K562 (cell line): ENCODE data around the gene IQCN. TPM values are rescaled to one million over a fixed set of nuclear protein-coding genes. Genes with fewer than 3 reads are reported as not detected.

Experiments
- ARID2 ChIP-seq: fragments of 450-650 bp; IDR thresholded peaks from 2 replicates; pipeline ENCODE4 v1.6.1; 2017; ENCODE audit warnings: antibody characterized with exemption, mild to moderate bottlenecking
- ASH1L ChIP-seq: fragments of 450-650 bp; IDR thresholded peaks from 2 replicates; pipeline ENCODE4 v1.6.1; 2018; ENCODE audit warnings: borderline replicate concordance, mild to moderate bottlenecking, low read depth; ENCODE audit not compliant: partially characterized antibody
- DNMT1 ChIP-seq: fragments of 450-650 bp; IDR thresholded peaks from 2 replicates; pipeline ENCODE4 v1.6.1; 2016; ENCODE audit warnings: antibody characterized with exemption, mild to moderate bottlenecking
- EGR1 ChIP-seq: fragments of 450-650 bp; conservative IDR thresholded peaks from 2 replicates; pipeline ENCODE4 v1.6.1; 2017; ENCODE audit warnings: mild to moderate bottlenecking
- FUS ChIP-seq: fragments of 200-400 bp; formaldehyde crosslinking; optimal IDR thresholded peaks from 2 replicates; pipeline ENCODE3; 2017; ENCODE audit warnings: low read depth, low read length
- JUND ChIP-seq, 2 experiments: IDR thresholded peaks; 2 replicates in 1 of 2; 3 replicates in 1 of 2; pipeline ENCODE4 v1.6.1; 2011; ENCODE audit warnings: borderline replicate concordance in 2 of 2, low read depth in 2 of 2, low read length in 2 of 2, improper control_type of control experiment in 1 of 2, missing biosample characterization in 1 of 2, missing genetic modification characterization in 1 of 2, missing genetic modification reagents in 1 of 2
- L3MBTL2 ChIP-seq: fragments of 450-650 bp; IDR thresholded peaks from 2 replicates; pipeline ENCODE4 v1.6.1; 2016; ENCODE audit warnings: mild to moderate bottlenecking, moderate library complexity
- MAZ ChIP-seq, 2 experiments: fragments of 450-650 bp in 1 of 2; sonication (generic) in 1 of 2; formaldehyde crosslinking; IDR thresholded peaks in 1 of 2; conservative IDR thresholded peaks in 1 of 2; 2 replicates each; pipeline versions ENCODE4 v1.4.0 to v1.5.0; 2020; ENCODE audit warnings: mild to moderate bottlenecking in 1 of 2, missing genetic modification reagents in 1 of 2
- MYC ChIP-seq, 2 experiments: fragments of 250-450 bp in 1 of 2; sonication (Bioruptor Pico) in 1 of 2; IDR thresholded peaks; 2 replicates each; pipeline versions ENCODE4 v1.5.1 to v1.6.1; 2012 to 2021; ENCODE audit warnings: low read depth in 2 of 2, borderline replicate concordance in 1 of 2, improper control_type of control experiment in 1 of 2, low read length in 1 of 2, mild to moderate bottlenecking in 1 of 2, moderate library complexity in 1 of 2
- NUFIP1 ChIP-seq: fragments of 450-650 bp; IDR thresholded peaks from 2 replicates; pipeline ENCODE4 v1.6.1; 2018; ENCODE audit not compliant: partially characterized antibody
- SP2 ChIP-seq: IDR thresholded peaks from 2 replicates; pipeline ENCODE4 v1.6.1; 2011; ENCODE audit warnings: mild to moderate bottlenecking, low read depth, low read length, moderate library complexity; ENCODE audit not compliant: poor library complexity, severe bottlenecking; ENCODE audit errors: extremely low read depth
- TFAP4 ChIP-seq: sonication (generic); formaldehyde crosslinking; IDR thresholded peaks from 2 replicates; pipeline ENCODE4 v1.8.0; 2022; ENCODE audit warnings: missing genetic modification reagents, mild to moderate bottlenecking, moderate library complexity, borderline replicate concordance
- TOE1 ChIP-seq, 2 experiments: fragments of 450-650 bp in 1 of 2; sonication (generic) in 1 of 2; formaldehyde crosslinking in 1 of 2; IDR thresholded peaks; 2 replicates each; pipeline versions ENCODE4 v1.7.1 to v1.8.0; 2016 to 2022; ENCODE audit warnings: borderline replicate concordance in 2 of 2, mild to moderate bottlenecking in 2 of 2, antibody characterized with exemption in 1 of 2, inconsistent platforms in 1 of 2, low read depth in 1 of 2, missing genetic modification reagents in 1 of 2, moderate library complexity in 1 of 2
- VEZF1 ChIP-seq: fragments of 200-800 bp; sonication (Bioruptor generic); IDR thresholded peaks from 2 replicates; pipeline ENCODE4 v1.6.1; 2017; ENCODE audit warnings: missing genetic modification characterization, missing compliant biosample characterization
- XRCC5 ChIP-seq: fragments of 200-400 bp; formaldehyde crosslinking; IDR thresholded peaks from 2 replicates; pipeline ENCODE4 v1.6.1; 2017; ENCODE audit warnings: low read depth, mild to moderate bottlenecking, low read length
- ZKSCAN8 ChIP-seq: fragments of 200-800 bp; sonication (Bioruptor generic); IDR thresholded peaks from 2 replicates; pipeline ENCODE4 v1.6.1; 2016; ENCODE audit warnings: missing genetic modification characterization, missing compliant biosample characterization
- ZNF830 ChIP-seq: fragments of 250-450 bp; sonication (Bioruptor Pico); IDR thresholded peaks from 2 replicates; pipeline ENCODE4 v1.5.0; 2021; ENCODE audit warnings: mild to moderate bottlenecking
- polyA plus RNA-seq, 8 experiments: library from polyadenylated mRNA; depleted of rRNA in 4 of 8; stranded (reverse) in 5 of 8; unstranded in 3 of 8; fragments of >200 nt; fragmentation: Nextera tagmentation in 2 of 8; fragmentation: Illumina TruSeq in 1 of 8; extraction: Ambion mirVana in 2 of 8; extraction: Trizol in 1 of 8; gene quantifications; 2 replicates each; pipeline versions ENCODE4 v1.2.1 to v1.2.3, GENCODE V29; 2011 to 2014; ENCODE audit warnings: inconsistent platforms in 1 of 8, missing spikeins in 1 of 8
- total RNA-seq, 7 experiments: library from RNA; depleted of rRNA in 6 of 7; stranded (reverse); fragments of >200 nt in 6 of 7; fragmentation: Illumina TruSeq in 2 of 7; extraction: Trizol in 2 of 7; gene quantifications; 2 replicates each; pipeline versions ENCODE4 v1.2.1 to v1.2.3, GENCODE V29; 2011 to 2021; ENCODE audit warnings: low replicate concordance in 1 of 7
- TF ChIP-seq, protein P1 (sequence below): fragments of 250-450 bp; sonication (Bioruptor Pico); IDR thresholded peaks from 2 replicates; pipeline ENCODE4 v1.8.0; 2022; ENCODE audit warnings: inconsistent platforms, mild to moderate bottlenecking, moderate library complexity, borderline replicate concordance
- TF ChIP-seq, protein P2 (sequence below): sonication (generic); formaldehyde crosslinking; IDR thresholded peaks from 2 replicates; pipeline ENCODE4 v1.8.1; 2023; ENCODE audit warnings: mild to moderate bottlenecking, missing genetic modification reagents

IQCN gene
- total and polyA plus RNA-seq, 9 of the 15 experiments (the other 6 are each of a cell fraction or from before 2014, with no cell fraction given), result 0.01 to 0.07 (median 0.04) TPM; not detected in 3

GRCh38 chr19:18251587-18252369 is 22.5 kb downstream of the IQCN start (continued):
- TF ChIP-seq L3MBTL2 (no peak), MYC (IDR thresholded peaks at IDR 0.05; ENCODE audit: low read depth, low read length) (peak; percentile 44; the same call in 1 of the 2 replicates), MYC (CRISPR knock-in tag; IDR thresholded peaks at IDR 0.05; ENCODE audit: borderline replicate concordance, low read depth) (no peak), TOE1 (IDR thresholded peaks at IDR 0.05; ENCODE audit: borderline replicate concordance) (peak; percentile 14; the same call in 1 of the 2 replicates), TOE1 (CRISPR knock-in tag; IDR thresholded peaks at IDR 0.05; ENCODE audit: borderline replicate concordance, low read depth) (no peak), EGR1 (peak; percentile 33), ZNF830 (CRISPR knock-in tag) (no peak), SP2 (no peak), DNMT1 (no peak), FUS (no peak), ASH1L (no peak), XRCC5 (peak; percentile 56; the same call in 1 of the 2 replicates), MAZ (CRISPR knock-in tag; conservative IDR thresholded peaks at IDR 0.05 in 1 of 2, IDR thresholded peaks at IDR 0.05 in 1 of 2) (peak; percentile 38 to 50; a peak in 3 of 4 replicates), JUND (IDR thresholded peaks at IDR 0.05; ENCODE audit: borderline replicate concordance, low read depth, low read length) (peak; percentile 50; the same call in 1 of the 2 replicates), JUND (tag; IDR thresholded peaks at IDR 0.05; ENCODE audit: borderline replicate concordance, low read depth, low read length) (no peak), ZKSCAN8 (peak; percentile 99), NUFIP1 (no peak), TFAP4 (CRISPR knock-in tag) (0 out of 2 replicates have a peak, but pooled peaks have one; percentile 36), VEZF1 (peak; percentile 70), ARID2 (peak; percentile 81; the same call in 1 of the 2 replicates)
- TF ChIP-seq, protein P1, sequence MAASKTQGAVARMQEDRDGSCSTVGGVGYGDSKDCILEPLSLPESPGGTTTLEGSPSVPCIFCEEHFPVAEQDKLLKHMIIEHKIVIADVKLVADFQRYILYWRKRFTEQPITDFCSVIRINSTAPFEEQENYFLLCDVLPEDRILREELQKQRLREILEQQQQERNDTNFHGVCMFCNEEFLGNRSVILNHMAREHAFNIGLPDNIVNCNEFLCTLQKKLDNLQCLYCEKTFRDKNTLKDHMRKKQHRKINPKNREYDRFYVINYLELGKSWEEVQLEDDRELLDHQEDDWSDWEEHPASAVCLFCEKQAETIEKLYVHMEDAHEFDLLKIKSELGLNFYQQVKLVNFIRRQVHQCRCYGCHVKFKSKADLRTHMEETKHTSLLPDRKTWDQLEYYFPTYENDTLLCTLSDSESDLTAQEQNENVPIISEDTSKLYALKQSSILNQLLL (CRISPR knock-in tag), result no peak
- TF ChIP-seq, protein P2, sequence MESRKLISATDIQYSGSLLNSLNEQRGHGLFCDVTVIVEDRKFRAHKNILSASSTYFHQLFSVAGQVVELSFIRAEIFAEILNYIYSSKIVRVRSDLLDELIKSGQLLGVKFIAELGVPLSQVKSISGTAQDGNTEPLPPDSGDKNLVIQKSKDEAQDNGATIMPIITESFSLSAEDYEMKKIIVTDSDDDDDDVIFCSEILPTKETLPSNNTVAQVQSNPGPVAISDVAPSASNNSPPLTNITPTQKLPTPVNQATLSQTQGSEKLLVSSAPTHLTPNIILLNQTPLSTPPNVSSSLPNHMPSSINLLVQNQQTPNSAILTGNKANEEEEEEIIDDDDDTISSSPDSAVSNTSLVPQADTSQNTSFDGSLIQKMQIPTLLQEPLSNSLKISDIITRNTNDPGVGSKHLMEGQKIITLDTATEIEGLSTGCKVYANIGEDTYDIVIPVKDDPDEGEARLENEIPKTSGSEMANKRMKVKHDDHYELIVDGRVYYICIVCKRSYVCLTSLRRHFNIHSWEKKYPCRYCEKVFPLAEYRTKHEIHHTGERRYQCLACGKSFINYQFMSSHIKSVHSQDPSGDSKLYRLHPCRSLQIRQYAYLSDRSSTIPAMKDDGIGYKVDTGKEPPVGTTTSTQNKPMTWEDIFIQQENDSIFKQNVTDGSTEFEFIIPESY (CRISPR knock-in tag), result peak; percentile 59
